ENCODE measurements around the gene FHOD3. TPM values are rescaled to one million over a fixed set of nuclear protein-coding genes. Genes with fewer than 3 reads are reported as not detected.

The FHOD3 gene
- polyA plus RNA-seq, 2 of the 4 experiments (the other 2 are of a cell fraction), result 2.5 to 3.6 TPM

DNA sequence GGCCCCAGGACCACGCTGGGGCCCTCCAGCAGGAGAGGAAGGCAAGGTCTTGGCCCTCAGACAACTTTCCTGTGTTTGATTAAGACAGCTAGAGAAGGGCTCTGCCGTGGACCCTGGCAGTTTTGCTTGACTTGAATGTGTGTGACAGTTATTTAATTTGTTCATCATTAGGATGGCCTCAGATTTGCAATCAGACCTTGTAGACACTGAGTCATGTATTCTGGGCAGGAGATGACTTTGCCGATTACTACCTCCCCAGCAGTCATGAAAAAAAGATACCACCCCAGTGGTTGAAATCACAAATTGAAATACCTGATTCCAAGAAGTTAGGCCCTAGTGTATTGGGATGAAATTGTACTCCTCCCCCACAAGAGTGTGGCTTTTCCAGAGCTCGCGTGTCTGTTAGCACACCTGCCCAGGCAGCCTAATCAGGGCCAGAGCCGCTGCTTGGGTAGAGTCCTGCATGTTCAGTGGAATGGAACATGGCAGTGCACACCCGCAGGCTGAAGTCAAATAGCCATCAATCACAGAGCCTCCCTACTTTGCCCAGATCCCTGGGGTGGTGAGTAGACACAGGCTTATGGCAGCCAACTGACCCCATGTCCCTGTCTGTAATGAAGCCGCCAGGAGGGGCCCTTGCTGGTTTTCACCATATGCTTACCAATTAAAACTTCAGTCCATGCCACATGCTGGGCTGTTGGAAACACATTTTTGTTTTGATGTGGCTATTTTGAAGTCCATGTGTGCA is 408.8 kb downstream of the FHOD3 start:
- Histone ChIP-seq H3K4me3 (no peak overlapping the region), H3K9me3 (no peaks in the 10 kb centered on the region), H3K4me1 (0 out of 3 replicates have a peak, but pooled peaks cover under 1% of the 10 kb centered on the region), H3K27ac (no peak overlapping the region), H3K4me2 (no peak overlapping the region)
- no peak for TF ChIP-seq HOXB5 (CRISPR knock-in tag; IDR thresholded peaks at IDR 0.05)
- no peak for TF ChIP-seq CBX8 (IDR thresholded peaks at IDR 0.05)
- no peak for TF ChIP-seq NR3C1 (IDR thresholded peaks at IDR 0.05)
- TF ChIP-seq JUN (IDR thresholded peaks at IDR 0.05), result no peak
- no peak for TF ChIP-seq CHD4 (IDR thresholded peaks at IDR 0.05; ENCODE audit: borderline replicate concordance)
- no peak for TF ChIP-seq EHF (CRISPR knock-in tag; IDR thresholded peaks at IDR 0.05)
- TF ChIP-seq NFE2L2 (conservative IDR thresholded peaks at IDR 0.05; ENCODE audit: low read length), result no peak
- TF ChIP-seq, protein P1, sequence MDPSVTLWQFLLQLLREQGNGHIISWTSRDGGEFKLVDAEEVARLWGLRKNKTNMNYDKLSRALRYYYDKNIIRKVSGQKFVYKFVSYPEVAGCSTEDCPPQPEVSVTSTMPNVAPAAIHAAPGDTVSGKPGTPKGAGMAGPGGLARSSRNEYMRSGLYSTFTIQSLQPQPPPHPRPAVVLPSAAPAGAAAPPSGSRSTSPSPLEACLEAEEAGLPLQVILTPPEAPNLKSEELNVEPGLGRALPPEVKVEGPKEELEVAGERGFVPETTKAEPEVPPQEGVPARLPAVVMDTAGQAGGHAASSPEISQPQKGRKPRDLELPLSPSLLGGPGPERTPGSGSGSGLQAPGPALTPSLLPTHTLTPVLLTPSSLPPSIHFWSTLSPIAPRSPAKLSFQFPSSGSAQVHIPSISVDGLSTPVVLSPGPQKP (IDR thresholded peaks at IDR 0.05; ENCODE audit: low read depth, low read length), result no peak
- TF ChIP-seq PHF8 (IDR thresholded peaks at IDR 0.05; ENCODE audit: borderline replicate concordance, low read depth), result no peak
- no peak for TF ChIP-seq SMC3 (IDR thresholded peaks at IDR 0.05)
- no peak for TF ChIP-seq ZSCAN20 (CRISPR knock-in tag; IDR thresholded peaks at IDR 0.05)
- TF ChIP-seq HOXA7 (CRISPR knock-in tag; IDR thresholded peaks at IDR 0.05), result no peak
- no peak for DNase-seq (ENCODE audit: low read depth in 1 of 2, low spot score in 1 of 2)
- ChIA-PET POLR2A (no interaction called here), CTCF (no interaction called here)
- WGBS (ENCODE audit: missing lambda C conversion rate), result 57% methylated on average over 7 of the region's 8 CpGs
- ATAC-seq, result no peak
- FAIRE-seq, result no peak

DNA sequence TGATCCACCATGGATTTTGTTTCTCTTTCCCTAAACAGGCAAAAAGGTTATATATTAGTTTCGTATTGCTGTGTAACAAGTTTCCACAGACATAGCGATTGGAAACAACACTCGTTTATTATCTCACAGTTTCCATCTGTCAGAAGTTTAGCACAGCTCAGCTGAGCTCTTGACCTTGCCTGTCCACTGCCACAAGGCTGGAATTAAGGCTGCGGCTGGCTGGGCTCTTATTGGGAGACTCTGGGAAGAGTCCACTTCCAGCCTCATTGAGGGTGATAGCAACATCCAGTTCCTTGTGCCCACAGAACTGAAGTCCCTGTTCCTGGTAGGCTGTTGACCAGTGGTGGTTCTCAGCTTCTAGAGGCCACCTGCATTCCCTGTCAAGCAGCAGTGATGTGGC is 410.9 kb downstream of the FHOD3 start:
- Histone ChIP-seq H3K27ac (no peak overlapping the region), H3K4me3 (no peak overlapping the region), H3K4me1 (0 out of 3 replicates have a peak, but pooled peaks cover 3% of the 10 kb centered on the region), H3K4me2 (no peak overlapping the region), H3K9me3 (no peaks in the 10 kb centered on the region)
- ChIA-PET CTCF (interaction anchor here (2.8 kb wide), 1 partner anchor 20 kb away, joined by 13 read pairs; no protein-coding TSS in a partner anchor), POLR2A (no interaction called here)
- no peak for ATAC-seq
- FAIRE-seq, result no peak
- TF ChIP-seq KDM1A (IDR thresholded peaks at IDR 0.05; ENCODE audit: low read depth) (no peak), CBX8 (IDR thresholded peaks at IDR 0.05) (no peak), RAD21 (conservative IDR thresholded peaks at IDR 0.05 in 1 of 2, IDR thresholded peaks at IDR 0.05 in 1 of 2) (no peak), GATA3 (IDR thresholded peaks at IDR 0.05; ENCODE audit: borderline replicate concordance) (no peak), ZSCAN20 (CRISPR knock-in tag; IDR thresholded peaks at IDR 0.05) (no peak), CBX2 (IDR thresholded peaks at IDR 0.05; ENCODE audit: borderline replicate concordance, low read depth) (no peak), ESRRA (IDR thresholded peaks at IDR 0.05; ENCODE audit: borderline replicate concordance, low read length) (no peak), RNF2 (IDR thresholded peaks at IDR 0.05; ENCODE audit: borderline replicate concordance, low read depth) (no peak), HOXB13 (CRISPR knock-in tag; IDR thresholded peaks at IDR 0.05; ENCODE audit: low read depth) (no peak), HOXB5 (CRISPR knock-in tag; IDR thresholded peaks at IDR 0.05) (no peak), NFE2L2 (conservative IDR thresholded peaks at IDR 0.05; ENCODE audit: low read length) (no peak), EP300 (IDR thresholded peaks at IDR 0.05) (no peak)
- TF ChIP-seq, protein P2, sequence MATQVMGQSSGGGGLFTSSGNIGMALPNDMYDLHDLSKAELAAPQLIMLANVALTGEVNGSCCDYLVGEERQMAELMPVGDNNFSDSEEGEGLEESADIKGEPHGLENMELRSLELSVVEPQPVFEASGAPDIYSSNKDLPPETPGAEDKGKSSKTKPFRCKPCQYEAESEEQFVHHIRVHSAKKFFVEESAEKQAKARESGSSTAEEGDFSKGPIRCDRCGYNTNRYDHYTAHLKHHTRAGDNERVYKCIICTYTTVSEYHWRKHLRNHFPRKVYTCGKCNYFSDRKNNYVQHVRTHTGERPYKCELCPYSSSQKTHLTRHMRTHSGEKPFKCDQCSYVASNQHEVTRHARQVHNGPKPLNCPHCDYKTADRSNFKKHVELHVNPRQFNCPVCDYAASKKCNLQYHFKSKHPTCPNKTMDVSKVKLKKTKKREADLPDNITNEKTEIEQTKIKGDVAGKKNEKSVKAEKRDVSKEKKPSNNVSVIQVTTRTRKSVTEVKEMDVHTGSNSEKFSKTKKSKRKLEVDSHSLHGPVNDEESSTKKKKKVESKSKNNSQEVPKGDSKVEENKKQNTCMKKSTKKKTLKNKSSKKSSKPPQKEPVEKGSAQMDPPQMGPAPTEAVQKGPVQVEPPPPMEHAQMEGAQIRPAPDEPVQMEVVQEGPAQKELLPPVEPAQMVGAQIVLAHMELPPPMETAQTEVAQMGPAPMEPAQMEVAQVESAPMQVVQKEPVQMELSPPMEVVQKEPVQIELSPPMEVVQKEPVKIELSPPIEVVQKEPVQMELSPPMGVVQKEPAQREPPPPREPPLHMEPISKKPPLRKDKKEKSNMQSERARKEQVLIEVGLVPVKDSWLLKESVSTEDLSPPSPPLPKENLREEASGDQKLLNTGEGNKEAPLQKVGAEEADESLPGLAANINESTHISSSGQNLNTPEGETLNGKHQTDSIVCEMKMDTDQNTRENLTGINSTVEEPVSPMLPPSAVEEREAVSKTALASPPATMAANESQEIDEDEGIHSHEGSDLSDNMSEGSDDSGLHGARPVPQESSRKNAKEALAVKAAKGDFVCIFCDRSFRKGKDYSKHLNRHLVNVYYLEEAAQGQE (IDR thresholded peaks at IDR 0.05), result no peak
- TF ChIP-seq, protein P3, sequence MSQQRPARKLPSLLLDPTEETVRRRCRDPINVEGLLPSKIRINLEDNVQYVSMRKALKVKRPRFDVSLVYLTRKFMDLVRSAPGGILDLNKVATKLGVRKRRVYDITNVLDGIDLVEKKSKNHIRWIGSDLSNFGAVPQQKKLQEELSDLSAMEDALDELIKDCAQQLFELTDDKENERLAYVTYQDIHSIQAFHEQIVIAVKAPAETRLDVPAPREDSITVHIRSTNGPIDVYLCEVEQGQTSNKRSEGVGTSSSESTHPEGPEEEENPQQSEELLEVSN (IDR thresholded peaks at IDR 0.05; ENCODE audit: borderline replicate concordance, low read depth), result no peak
- TF ChIP-seq, protein P4, sequence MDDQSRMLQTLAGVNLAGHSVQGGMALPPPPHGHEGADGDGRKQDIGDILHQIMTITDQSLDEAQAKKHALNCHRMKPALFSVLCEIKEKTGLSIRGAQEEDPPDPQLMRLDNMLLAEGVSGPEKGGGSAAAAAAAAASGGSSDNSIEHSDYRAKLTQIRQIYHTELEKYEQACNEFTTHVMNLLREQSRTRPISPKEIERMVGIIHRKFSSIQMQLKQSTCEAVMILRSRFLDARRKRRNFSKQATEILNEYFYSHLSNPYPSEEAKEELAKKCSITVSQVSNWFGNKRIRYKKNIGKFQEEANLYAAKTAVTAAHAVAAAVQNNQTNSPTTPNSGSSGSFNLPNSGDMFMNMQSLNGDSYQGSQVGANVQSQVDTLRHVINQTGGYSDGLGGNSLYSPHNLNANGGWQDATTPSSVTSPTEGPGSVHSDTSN (IDR thresholded peaks at IDR 0.05), result no peak
- 59% methylated on average over 3 of the region's 4 CpGs for WGBS (ENCODE audit: missing lambda C conversion rate)
- DNase-seq (ENCODE audit: low read depth in 1 of 2, low spot score in 1 of 2), result no peak
